Stimulated activated CD8-positive, alpha-beta memory T cell treated with anti-CD3 and anti-CD28 coated beads, Interleukin-7, amount 100 ng/mL, for 1 hour (primary cell): ENCODE data around the gene RAB31.
"Not testable (repeated sequence)": the region's sequence is repeated elsewhere in the genome, so short reads cannot be mapped to it uniquely, and the experiment has no call there.

Experiments used
- DNase-seq, 2 donors: peaks; one replicate each; pipeline ENCODE4 v3.0.0-alpha.2; 2020; ENCODE audit warnings: low read depth in 2 of 2

The RAB31 gene

DNA sequence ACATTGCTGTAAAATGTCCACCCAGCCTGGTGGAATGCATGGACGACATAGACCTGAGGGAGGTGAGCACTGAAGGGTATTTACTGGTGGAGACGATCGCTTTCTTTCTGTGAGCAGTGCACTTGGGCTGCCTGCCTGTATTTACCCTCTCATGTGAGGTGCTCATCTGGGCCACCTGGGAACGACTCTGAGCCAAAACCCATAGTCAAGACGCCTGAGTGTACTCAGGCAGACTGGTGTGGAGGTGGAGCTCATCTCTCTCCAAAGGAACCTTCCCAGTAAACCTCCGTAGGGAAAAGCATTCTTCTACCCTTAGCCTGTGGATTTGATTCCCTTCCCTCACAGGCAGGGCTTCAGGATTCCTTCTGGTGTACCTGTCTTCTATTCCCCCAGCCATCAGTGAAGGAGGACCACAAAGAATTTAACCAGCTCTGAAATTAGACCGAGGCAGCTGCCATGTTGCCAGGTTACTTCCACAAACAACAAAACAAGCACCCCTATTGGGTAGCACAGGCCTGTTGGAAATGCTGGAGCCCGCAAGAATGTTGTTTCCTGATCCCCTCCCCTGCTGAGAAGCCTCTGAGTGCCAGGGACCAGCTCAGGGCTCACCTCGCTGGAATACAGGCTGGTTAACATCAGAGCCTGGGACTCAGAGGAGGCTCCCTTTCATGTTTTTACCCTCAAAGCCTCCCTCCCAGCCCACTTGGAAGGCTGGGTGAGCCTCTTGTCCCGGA is 130.2 kb downstream of the RAB31 start:
- no peak for DNase-seq

GRCh38 chr18:9839211-9839610 is 131.1 kb downstream of the RAB31 start:
- DNase-seq, result no peak

DNA sequence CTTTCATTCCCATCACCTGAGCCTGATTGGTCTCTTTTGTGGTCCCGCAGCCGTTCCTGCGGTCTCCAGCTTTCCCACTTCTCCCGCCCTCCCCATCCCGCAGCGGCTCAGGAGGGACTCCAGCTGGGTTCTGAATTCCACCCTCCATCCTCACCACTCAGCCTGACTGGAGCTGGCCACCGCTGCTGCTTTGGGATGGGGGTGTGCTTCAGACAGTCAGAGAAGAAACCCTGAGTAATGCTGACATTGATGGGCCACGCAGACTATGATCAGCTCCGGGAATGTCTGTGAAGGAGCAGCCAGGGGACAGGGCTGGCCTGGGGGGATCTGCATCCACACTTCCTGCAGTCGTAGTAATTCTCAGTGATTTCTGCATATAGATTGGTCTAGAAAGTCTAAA is 131.8 kb downstream of the RAB31 start:
- no peak for DNase-seq

DNA sequence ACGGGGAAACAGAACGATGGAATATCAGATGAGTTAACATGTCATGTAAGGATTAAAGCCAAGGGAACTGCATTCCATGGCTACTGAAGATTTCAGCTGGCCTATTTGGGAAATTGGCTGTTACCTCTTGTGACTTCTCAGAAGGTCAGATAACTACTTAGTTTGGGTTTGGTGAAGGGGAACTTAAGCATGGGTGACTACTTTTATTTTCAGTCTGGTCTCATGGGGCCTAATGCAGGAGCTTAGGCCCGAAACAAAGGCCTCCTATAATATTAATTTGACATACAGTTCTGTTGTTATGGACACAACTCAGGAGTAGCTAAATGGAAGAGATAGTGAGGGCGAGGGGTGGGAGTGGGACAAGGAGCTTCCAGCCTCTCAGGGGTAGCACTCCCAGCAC is 133.7 kb downstream of the RAB31 start:
- DNase-seq, result no peak

GRCh38 chr18:9842448-9842847 is 134.3 kb downstream of the RAB31 start:
- DNase-seq, result no peak

DNA sequence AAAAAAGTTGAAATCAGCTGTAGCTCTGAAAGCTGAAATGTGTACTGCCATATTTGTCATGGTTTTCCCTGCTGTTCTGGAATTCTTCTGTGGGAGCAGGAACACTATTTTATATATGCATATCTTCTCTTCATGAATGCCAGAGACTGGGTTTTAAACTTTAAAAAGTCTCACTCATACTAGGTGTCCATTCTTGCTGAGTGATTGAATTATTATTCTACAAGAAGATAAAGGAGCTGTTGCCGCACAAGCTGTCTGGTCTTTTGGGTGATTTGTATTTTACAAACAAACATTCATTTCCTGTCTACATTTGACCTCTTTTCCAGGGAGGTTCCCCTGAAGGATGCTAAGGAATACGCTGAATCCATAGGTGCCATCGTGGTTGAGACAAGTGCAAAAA is 137.2 kb downstream of the RAB31 start:
- DNase-seq, result no peak

- no peak for DNase-seq
Measured at GRCh38 chr18:9846162-9846925, 138.2 kb downstream of the RAB31 start.

DNA sequence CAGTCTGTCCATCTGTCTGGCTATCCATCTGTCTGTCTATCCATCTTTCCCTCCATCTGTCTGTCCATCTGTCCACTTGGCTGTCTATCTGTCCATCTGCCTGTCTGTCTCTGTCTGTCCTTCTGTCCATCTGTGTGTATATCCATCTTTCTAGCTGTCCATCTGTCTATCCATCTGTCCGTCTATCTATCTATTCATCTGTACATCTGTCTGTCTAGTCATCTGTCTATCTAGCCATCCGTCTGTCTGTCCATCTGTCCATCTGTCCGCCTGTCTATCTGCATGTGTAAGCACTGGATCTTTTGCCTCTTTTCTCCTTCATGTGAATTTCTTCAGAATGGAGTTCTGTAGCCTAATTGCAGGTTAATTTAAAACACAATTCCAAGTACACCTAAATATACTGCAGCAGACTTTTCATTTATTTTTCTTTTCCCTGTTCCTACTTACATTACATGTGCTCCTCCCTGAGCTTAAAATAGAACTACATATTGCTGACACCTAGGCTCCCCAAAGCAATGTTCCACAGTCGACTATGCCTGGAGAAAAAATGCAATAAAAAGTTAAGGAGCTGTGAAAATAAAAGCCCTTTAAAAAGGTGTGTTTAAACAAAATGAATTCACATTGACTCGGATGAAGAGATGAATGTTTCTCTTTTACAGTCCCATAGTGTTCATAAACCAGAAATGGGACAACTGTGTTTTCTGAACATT is 140.2 kb downstream of the RAB31 start:
- DNase-seq, result no peak

DNA sequence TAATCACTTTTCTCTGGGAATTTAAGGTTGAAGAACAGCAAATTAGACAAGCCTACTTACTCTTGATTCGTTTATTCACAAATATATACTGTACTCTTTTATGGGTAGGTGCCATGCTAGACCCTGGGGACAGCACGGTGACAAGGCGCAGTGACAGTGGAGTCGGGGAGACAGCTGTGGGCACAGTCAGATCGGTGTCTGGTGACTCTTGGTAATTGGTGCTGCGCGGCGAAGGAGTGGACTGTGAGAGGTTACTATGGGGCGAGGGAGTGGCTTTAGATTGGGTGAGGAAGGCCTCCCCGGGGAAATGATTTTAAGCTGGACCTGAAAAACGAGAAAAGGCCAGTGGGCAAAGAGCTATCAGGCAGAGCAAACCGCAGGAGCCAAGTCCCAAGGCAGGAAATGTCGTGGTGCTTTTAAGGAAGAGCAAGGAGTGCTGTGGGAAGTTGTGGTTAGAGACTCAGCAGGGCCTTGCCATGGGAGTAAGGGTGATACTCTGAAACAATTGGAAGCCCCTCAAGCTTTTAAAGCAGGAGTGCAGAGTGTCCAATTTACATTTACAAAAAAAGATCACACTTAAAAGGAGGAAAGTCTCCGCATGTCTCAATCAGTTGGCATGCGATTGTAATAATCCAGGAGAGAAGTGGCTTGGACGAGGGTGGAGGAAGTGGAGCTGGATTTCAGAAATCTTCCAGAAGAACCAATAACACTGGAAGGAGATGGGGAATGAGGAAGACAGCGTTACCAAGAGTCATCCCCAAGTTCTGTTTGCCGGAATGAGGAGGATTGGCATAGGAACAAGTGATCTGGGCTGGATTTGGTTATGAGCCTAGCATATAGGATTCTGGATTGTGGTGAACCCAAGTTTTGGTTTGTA is 141.5 kb downstream of the RAB31 start:
- no peak for DNase-seq

- no peak for DNase-seq
Measured at GRCh38 chr18:9850309-9850708, 142.2 kb downstream of the RAB31 start.

- no peak for DNase-seq
Measured at GRCh38 chr18:9851511-9851910, 143.4 kb downstream of the RAB31 start.

- DNase-seq, result no peak
Measured at GRCh38 chr18:9852266-9853081, 144.4 kb downstream of the RAB31 start.

GRCh38 chr18:9854801-9855676 is 146.9 kb downstream of the RAB31 start:
- DNase-seq, result no peak

DNA sequence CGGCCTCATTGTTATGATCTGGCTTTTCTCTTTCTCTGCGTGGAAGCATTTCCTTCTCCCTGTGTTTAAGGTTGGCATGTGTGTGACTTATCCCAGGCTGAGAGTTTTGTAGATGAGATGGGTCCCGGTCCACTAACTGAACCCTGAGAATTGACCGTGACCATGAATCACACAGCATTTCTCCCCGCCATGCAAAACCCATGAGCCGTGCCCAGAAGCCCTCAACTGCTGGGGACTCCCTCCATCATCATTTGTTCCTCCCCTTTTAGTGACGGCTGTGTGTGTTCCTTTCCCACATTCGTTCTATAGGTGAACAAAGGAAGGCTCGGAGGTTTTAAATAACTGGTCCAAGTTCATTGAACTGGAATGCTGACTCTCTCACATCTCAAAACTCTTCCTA is 147.6 kb downstream of the RAB31 start:
- DNase-seq, result no peak

- DNase-seq, result no peak
Measured at GRCh38 chr18:9856092-9856491, 148.0 kb downstream of the RAB31 start.

DNA sequence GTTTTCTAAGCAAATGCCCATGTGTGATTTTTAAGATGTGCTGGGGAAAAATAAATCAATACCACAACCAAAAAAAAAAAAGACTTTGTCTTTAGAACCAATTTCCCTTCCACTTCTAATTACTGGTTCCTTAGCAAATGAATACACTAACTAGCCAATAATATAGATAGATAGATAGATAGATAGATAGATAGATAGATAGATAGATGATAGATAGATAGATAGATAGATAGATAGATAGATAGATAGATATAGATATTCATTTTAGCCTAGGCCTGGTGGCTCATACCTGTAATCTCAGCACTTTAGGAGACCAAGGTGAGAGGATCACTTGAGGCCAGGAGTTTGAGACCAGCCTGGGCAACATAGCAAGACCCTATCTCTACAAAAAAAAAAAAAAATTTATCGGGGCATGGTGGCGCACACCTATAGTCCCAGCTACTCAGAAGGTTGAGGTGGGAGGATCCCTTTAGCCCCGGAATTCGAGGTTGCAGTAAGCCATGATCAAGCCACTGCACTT is 149.4 kb downstream of the RAB31 start:
- not testable (repeated sequence) for DNase-seq

- DNase-seq, result no peak
Measured at GRCh38 chr18:9858642-9859041, 150.5 kb downstream of the RAB31 start.

- no peak for DNase-seq
Measured at GRCh38 chr18:9859232-9859631, 151.1 kb downstream of the RAB31 start.

- no peak for DNase-seq
Measured at GRCh38 chr18:9860682-9861081, 152.6 kb downstream of the RAB31 start.

DNA sequence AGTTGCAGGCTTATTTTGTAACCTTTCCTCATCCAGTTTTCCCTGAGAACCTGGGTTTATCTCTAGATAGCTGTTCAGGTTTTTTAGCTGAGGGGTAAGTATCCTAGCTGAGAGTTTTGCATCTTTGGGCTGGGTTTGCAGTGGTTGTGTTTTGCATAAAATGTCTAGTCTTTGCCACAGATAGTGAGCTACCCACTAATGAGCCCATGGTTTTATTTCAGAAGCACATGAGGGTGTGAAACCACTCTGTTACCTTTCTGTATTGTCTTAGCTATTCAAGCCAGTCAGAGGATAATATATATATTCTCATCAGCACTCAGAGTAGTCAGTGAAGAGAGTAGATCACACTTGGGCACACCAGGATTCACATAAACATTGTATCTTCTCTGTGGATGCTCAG is 153.1 kb downstream of the RAB31 start:
- no peak for DNase-seq
